Measurements from ENCODE around the gene CIT. TPM values are rescaled to one million over a fixed set of nuclear protein-coding genes. Genes with fewer than 3 reads are reported as not detected.
"Not testable (repeated sequence)": the region's sequence is repeated elsewhere in the genome, so short reads cannot be mapped to it uniquely, and the experiment has no call there.

CIT gene
- total and polyA plus RNA-seq, 9 of the 15 experiments (the other 6 are each of a cell fraction or from before 2014, with no cell fraction given), result 1.1 to 46.7 (median 21.3) TPM

GRCh38 chr12:119883791-119884190, 6.7 kb upstream of the CIT start:
- H4K20me1 ChIP-seq (replicated peaks; ENCODE audit: control insufficient read depth, insufficient read depth, low read length); H3K9ac ChIP-seq (ENCODE audit: insufficient read depth in 1 of 2, low read depth in 2 of 2, low read length in 2 of 2); H3K4me3 ChIP-seq; CTCF ChIA-PET (ENCODE audit: low intra/inter-chr PET ratio); H3K36me3 ChIP-seq (ENCODE audit: control insufficient read depth, insufficient read depth, low read length); H3K4me1 ChIP-seq (replicated peaks in 1 of 2; ENCODE audit: control insufficient read depth in 2 of 2, insufficient read depth in 2 of 2, low read length in 2 of 2); H3K79me2 ChIP-seq (ENCODE audit: control insufficient read depth, insufficient read depth, low read length); DNase-seq (ENCODE audit: extremely low read depth in 1 of 4, low spot score in 3 of 4); intact Hi-C loops (cut with micrococcal nuclease); FAIRE-seq; H2AFZ ChIP-seq (ENCODE audit: low read depth, low read length); ATAC-seq; POLR2A ChIA-PET; H3K27ac ChIP-seq (ENCODE audit: extremely low read depth, low read depth, low read length); in situ Hi-C loops (cut with MboI); H3K4me2 ChIP-seq (ENCODE audit: insufficient read depth, low read length); BruUV-seq (replicated peaks); H3K9me1 ChIP-seq (ENCODE audit: control insufficient read depth, insufficient read depth, low read length); H3K27me3 ChIP-seq (ENCODE audit: control insufficient read depth in 2 of 2, insufficient read depth in 2 of 2, low read length in 2 of 2); H3K9me3 ChIP-seq (replicated peaks; ENCODE audit: control insufficient read depth, insufficient read depth, low read depth, low read length); TF ChIP-seq CEBPG (CRISPR knock-in tag; IDR thresholded peaks at IDR 0.05); ATF3 (CRISPR knock-in tag; conservative IDR thresholded peaks at IDR 0.05): not testable (repeated sequence)
- WGBS (ENCODE audit: insufficient coverage, low coverage, missing lambda C conversion rate), result 4% methylated on average over 4 of the region's 4 CpGs
- 0 out of 2 replicates have a peak, but pooled peaks have one; percentile 64 for TF ChIP-seq ELF4 (CRISPR knock-in tag; IDR thresholded peaks at IDR 0.05)
- TF ChIP-seq HBP1 (CRISPR knock-in tag; IDR thresholded peaks at IDR 0.05), result peak; percentile 64; the same call in 1 of the 2 replicates
- TF ChIP-seq, protein P1, sequence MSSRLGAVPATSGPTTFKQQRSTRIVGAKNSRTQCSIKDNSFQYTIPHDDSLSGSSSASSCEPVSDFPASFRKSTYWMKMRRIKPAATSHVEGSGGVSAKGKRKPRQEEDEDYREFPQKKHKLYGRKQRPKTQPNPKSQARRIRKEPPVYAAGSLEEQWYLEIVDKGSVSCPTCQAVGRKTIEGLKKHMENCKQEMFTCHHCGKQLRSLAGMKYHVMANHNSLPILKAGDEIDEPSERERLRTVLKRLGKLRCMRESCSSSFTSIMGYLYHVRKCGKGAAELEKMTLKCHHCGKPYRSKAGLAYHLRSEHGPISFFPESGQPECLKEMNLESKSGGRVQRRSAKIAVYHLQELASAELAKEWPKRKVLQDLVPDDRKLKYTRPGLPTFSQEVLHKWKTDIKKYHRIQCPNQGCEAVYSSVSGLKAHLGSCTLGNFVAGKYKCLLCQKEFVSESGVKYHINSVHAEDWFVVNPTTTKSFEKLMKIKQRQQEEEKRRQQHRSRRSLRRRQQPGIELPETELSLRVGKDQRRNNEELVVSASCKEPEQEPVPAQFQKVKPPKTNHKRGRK (tag; IDR thresholded peaks at IDR 0.05), result peak; percentile 85
- 0 out of 4 replicates have a peak, but pooled peaks of 1 of the 2 experiments have one; percentile 46 for TF ChIP-seq CEBPG (tag; conservative IDR thresholded peaks at IDR 0.05 in 1 of 2, IDR thresholded peaks at IDR 0.05 in 1 of 2)
- TF ChIP-seq MCM3 (IDR thresholded peaks at IDR 0.05), result 0 out of 2 replicates have a peak, but pooled peaks have one; percentile 36
- TF ChIP-seq NKRF (IDR thresholded peaks at IDR 0.05; ENCODE audit: borderline replicate concordance), result peak; percentile 34; the same call in 1 of the 2 replicates
- TF ChIP-seq ATF3 (IDR thresholded peaks at IDR 0.05), result peak; percentile 85
- peak; percentile 59; the same call in 1 of the 2 replicates for TF ChIP-seq SMARCA5 (IDR thresholded peaks at IDR 0.05)
- 0 out of 2 replicates have a peak, but pooled peaks have one; percentile 31 for TF ChIP-seq OTX1 (CRISPR knock-in tag; IDR thresholded peaks at IDR 0.05)
- TF ChIP-seq, protein P2, sequence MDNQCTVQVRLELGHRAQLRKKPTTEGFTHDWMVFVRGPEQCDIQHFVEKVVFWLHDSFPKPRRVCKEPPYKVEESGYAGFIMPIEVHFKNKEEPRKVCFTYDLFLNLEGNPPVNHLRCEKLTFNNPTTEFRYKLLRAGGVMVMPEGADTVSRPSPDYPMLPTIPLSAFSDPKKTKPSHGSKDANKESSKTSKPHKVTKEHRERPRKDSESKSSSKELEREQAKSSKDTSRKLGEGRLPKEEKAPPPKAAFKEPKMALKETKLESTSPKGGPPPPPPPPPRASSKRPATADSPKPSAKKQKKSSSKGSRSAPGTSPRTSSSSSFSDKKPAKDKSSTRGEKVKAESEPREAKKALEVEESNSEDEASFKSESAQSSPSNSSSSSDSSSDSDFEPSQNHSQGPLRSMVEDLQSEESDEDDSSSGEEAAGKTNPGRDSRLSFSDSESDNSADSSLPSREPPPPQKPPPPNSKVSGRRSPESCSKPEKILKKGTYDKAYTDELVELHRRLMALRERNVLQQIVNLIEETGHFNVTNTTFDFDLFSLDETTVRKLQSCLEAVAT (IDR thresholded peaks at IDR 0.05), result peak in 1 of 2 experiments; percentile 47; a peak in 1 of 4 replicates
- TF ChIP-seq LARP7 (IDR thresholded peaks at IDR 0.05), result peak; percentile 69; the same call in 1 of the 2 replicates
- TF ChIP-seq MTA1 (IDR thresholded peaks at IDR 0.05; ENCODE audit: borderline replicate concordance), result peak; percentile 82

Measured in K562 (cell line).